HFFc6 (cell line): ENCODE data around the gene TRIM9. TPM values are rescaled to one million over a fixed set of nuclear protein-coding genes. Genes with fewer than 3 reads are reported as not detected.

Experiments
- DNase-seq: peaks from one replicate; pipeline ENCODE4 v3.0.0-alpha.2; 2018
- H3K27ac Mint-ChIP-seq: 2 replicates; pipeline ENCODE4 v1.8.0; 2020; ENCODE audit warnings: mild to moderate bottlenecking, mixed read lengths
- H3K27me3 Mint-ChIP-seq: 2 replicates; pipeline ENCODE4 v1.8.0; 2021; ENCODE audit warnings: mild to moderate bottlenecking, moderate library complexity, mixed read lengths; ENCODE audit not compliant: insufficient read depth
- H3K36me3 Mint-ChIP-seq: 2 replicates; pipeline ENCODE4 v1.8.0; 2021; ENCODE audit warnings: low read depth, mixed read lengths
- H3K4me1 Mint-ChIP-seq: 2 replicates; pipeline ENCODE4 v1.8.0; 2020; ENCODE audit warnings: low read depth, mixed read lengths
- H3K4me3 Mint-ChIP-seq: 2 replicates; pipeline ENCODE4 v1.8.0; 2020; ENCODE audit warnings: mild to moderate bottlenecking, moderate library complexity, mixed read lengths
- H3K9me3 Mint-ChIP-seq: 2 replicates; pipeline ENCODE4 v1.8.0; 2020; ENCODE audit warnings: mild to moderate bottlenecking, mixed read lengths
- total RNA-seq, 6 experiments: library from RNA; stranded (reverse); fragmentation: NEBNext Ultra II Directional; extraction: Animal tissue kit (Norgen Biotek cat#: 25700); gene quantifications; 2 replicates in 1 of 6; 3 replicates in 5 of 6; pipeline ENCODE4 v1.2.3, GENCODE V29; 2021
- TF ChIP-seq, protein P1 (sequence below): fragments of 200-600 bp; sonication (generic); IDR thresholded peaks from 2 replicates; pipeline ENCODE4 v1.5.0; 2021; ENCODE audit warnings: antibody characterized with exemption, mild to moderate bottlenecking

TRIM9 gene
- total RNA-seq, 6 experiments from 2014 or later: 0.05 TPM; not detected in 5

DNA sequence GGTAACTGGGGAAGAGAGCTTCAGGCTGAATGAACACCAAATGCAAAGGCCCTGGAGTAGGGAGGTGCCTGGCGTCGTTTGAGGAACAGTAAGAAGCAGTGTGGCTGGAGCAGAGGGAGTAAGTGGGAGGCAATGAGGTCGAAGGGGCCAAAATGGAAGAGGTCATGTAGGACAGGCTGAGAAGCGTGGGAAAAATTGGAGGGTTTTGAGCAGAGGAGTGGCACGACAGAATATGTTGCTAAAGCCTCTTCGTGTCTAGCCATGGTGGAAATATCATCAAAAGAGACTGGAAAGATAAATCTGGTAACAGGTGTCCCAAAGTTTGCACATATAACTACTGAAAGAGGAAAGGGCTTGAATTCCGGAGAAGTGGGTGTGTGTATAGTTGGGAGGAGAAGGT, 1.9 kb downstream of the TRIM9 start:
- H3K9me3 Mint-ChIP-seq: no peaks in the 10 kb centered on the region
- no peak overlapping the region for H3K27ac Mint-ChIP-seq
- no peak for DNase-seq
- no peaks in the 10 kb centered on the region for H3K36me3 Mint-ChIP-seq
- H3K4me3 Mint-ChIP-seq: no peak overlapping the region
- TF ChIP-seq, protein P1, sequence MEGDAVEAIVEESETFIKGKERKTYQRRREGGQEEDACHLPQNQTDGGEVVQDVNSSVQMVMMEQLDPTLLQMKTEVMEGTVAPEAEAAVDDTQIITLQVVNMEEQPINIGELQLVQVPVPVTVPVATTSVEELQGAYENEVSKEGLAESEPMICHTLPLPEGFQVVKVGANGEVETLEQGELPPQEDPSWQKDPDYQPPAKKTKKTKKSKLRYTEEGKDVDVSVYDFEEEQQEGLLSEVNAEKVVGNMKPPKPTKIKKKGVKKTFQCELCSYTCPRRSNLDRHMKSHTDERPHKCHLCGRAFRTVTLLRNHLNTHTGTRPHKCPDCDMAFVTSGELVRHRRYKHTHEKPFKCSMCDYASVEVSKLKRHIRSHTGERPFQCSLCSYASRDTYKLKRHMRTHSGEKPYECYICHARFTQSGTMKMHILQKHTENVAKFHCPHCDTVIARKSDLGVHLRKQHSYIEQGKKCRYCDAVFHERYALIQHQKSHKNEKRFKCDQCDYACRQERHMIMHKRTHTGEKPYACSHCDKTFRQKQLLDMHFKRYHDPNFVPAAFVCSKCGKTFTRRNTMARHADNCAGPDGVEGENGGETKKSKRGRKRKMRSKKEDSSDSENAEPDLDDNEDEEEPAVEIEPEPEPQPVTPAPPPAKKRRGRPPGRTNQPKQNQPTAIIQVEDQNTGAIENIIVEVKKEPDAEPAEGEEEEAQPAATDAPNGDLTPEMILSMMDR: no peak
- H3K27me3 Mint-ChIP-seq: peaks cover 24% of the 10 kb centered on the region
- H3K4me1 Mint-ChIP-seq: peaks cover 6% of the 10 kb centered on the region; the same call in 1 of the 2 replicates

GRCh38 chr14:51089278-51089677, 5.6 kb downstream of the TRIM9 start:
- Mint-ChIP-seq H3K36me3 (no peaks in the 10 kb centered on the region), H3K27me3 (peaks cover 15% of the 10 kb centered on the region), H3K4me3 (no peak overlapping the region), H3K4me1 (no peaks in the 10 kb centered on the region), H3K9me3 (no peaks in the 10 kb centered on the region), H3K27ac (no peak overlapping the region)
- TF ChIP-seq, protein P1: no peak
- DNase-seq: no peak

DNA sequence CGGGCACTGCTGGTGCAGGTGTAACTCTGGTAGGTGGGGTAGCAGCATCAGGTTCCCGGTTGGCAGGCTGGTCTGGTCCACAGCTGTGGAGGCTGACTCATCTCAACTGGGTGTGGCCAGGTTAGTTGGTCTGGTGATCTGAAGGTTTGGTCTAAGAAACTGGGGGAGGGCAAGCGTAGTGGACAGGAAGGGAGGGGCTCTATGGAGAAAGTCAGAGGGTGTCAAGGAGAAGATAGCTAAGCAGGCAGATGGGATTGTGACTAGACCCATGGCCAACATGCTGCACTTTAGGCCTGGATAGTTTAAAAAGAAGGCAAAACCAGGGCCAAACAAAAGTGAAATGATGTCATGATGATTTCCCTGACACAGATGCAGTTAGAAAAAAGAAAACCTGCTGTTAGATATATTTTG, 7.9 kb downstream of the TRIM9 start:
- TF ChIP-seq, protein P1: no peak
- Mint-ChIP-seq H3K27ac (no peak overlapping the region), H3K9me3 (no peaks in the 10 kb centered on the region), H3K36me3 (no peaks in the 10 kb centered on the region), H3K4me1 (no peaks in the 10 kb centered on the region), H3K4me3 (no peak overlapping the region), H3K27me3 (peaks cover 3% of the 10 kb centered on the region; the same call in 1 of the 2 replicates)
- no peak for DNase-seq

DNA sequence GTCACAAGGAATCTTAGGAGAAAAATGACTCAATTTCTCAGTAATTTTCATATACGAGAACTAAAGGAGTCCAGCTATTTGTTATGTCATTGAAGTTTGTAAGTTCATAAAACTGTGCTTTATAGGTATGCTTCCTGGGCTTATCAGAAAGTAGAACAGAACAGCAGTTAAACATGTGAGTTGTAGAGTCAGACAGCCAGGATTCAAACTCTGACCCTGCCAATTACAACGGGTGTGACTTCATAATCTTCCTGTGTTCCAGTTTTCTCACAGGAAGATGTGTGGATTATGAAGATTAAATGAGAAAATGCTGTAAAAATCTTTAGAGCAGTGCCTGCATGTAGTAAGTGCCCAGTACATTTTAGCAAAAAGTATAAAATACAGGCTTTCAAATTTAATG, 8.9 kb downstream of the TRIM9 start:
- H3K9me3 Mint-ChIP-seq: no peaks in the 10 kb centered on the region
- DNase-seq: no peak
- no peak overlapping the region for H3K27ac Mint-ChIP-seq
- no peaks in the 10 kb centered on the region for H3K36me3 Mint-ChIP-seq
- no peak overlapping the region for H3K4me3 Mint-ChIP-seq
- H3K27me3 Mint-ChIP-seq: peaks cover 3% of the 10 kb centered on the region; the same call in 1 of the 2 replicates
- TF ChIP-seq, protein P1: no peak
- no peaks in the 10 kb centered on the region for H3K4me1 Mint-ChIP-seq

DNA sequence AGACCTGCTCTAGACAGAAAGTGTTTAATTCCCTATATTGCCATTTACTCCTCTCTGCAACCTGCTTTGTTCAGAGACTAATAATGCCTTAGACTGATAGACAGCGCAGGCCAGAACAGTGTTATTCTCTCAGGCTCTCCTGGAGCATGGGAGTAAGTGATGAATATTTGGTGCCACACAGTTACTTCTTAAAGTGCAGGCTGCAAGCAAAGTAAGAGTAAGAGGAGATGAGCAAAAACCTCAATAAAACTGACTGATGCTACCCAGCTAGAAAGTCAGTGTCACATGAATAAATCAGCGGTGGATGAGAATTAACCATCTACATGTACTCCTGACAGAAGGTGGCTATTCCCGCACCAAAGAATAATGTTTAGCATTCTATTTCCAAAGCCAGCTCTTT, 9.9 kb downstream of the TRIM9 start:
- H3K4me3 Mint-ChIP-seq: no peak overlapping the region
- H3K27ac Mint-ChIP-seq: no peak overlapping the region
- no peaks in the 10 kb centered on the region for H3K4me1 Mint-ChIP-seq
- H3K36me3 Mint-ChIP-seq: no peaks in the 10 kb centered on the region
- DNase-seq: no peak
- TF ChIP-seq, protein P1: no peak
- H3K27me3 Mint-ChIP-seq: peaks cover 3% of the 10 kb centered on the region; the same call in 1 of the 2 replicates
- H3K9me3 Mint-ChIP-seq: no peaks in the 10 kb centered on the region

DNA sequence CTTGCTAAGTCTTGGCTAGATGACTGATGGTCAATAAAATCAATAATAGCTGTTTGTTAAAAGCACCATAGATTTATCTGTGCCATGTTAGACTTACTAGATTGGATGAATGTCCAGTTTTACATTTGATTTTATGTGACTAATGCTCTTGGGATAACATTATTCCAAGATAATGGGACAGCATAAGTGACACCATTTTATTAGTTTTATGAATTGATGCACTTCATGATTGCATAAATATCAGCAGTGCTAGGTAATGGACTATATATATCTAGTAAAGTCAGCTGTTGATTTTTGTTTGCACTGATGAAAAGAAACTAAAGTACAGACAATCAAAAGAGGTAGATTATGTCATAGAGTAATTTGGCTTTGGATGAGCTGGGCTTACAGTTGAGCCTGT, 10.4 kb downstream of the TRIM9 start:
- no peak for DNase-seq
- Mint-ChIP-seq H3K9me3 (no peaks in the 10 kb centered on the region), H3K4me3 (no peak overlapping the region), H3K4me1 (no peaks in the 10 kb centered on the region), H3K27ac (no peak overlapping the region), H3K36me3 (no peaks in the 10 kb centered on the region), H3K27me3 (peaks cover 5% of the 10 kb centered on the region)
- TF ChIP-seq, protein P1: no peak
